NCI-H446 (cell line): ENCODE results near the gene CALR3.

Experiments
- DNase-seq, 2 experiments: peaks; one replicate each; lab custom pipeline; 2025; lab: John Stamatoyannopoulos, UW

Gene CALR3

GRCh38 chr19:16429066-16429758 is 66.8 kb downstream of the CALR3 start:
- peak; percentile 50 to 84 for DNase-seq
